Ascending aorta (tissue), 2 donors: ENCODE data around the gene C5orf58. TPM values are rescaled to one million over a fixed set of nuclear protein-coding genes. Genes with fewer than 3 reads are reported as not detected.
"Not testable (repeated sequence)": the region's sequence is repeated elsewhere in the genome, so short reads cannot be mapped to it uniquely, and the experiment has no call there.

ENCODE experiments used
- DNase-seq, 2 donors: peaks; one replicate each; pipeline ENCODE4 v3.0.0-alpha.2; 2019; ENCODE audit warnings: low spot score in 2 of 2
- H3K27ac ChIP-seq, 2 donors: fragments of 200-600 bp; sonication (generic); one replicate each; pipeline ENCODE4 v1.5.1; 2016 to 2017; ENCODE audit warnings: mild to moderate bottlenecking in 1 of 2
- H3K27me3 ChIP-seq: fragments of 200-600 bp; sonication (generic); one replicate; pipeline ENCODE4 v1.5.1; 2017
- H3K36me3 ChIP-seq, 2 donors: fragments of 200-600 bp; sonication (generic); one replicate each; pipeline ENCODE4 v1.5.1; 2016
- H3K4me1 ChIP-seq, 2 donors: fragments of 200-600 bp; sonication (generic); one replicate each; pipeline ENCODE4 v1.5.1; 2016 to 2017; ENCODE audit warnings: mild to moderate bottlenecking in 1 of 2
- H3K4me3 ChIP-seq, 2 donors: fragments of 200-600 bp; sonication (generic); one replicate each; pipeline ENCODE4 v1.5.1; 2016 to 2017; ENCODE audit warnings: mild to moderate bottlenecking in 1 of 2
- H3K9me3 ChIP-seq, 2 donors: fragments of 200-600 bp; sonication (generic); one replicate each; pipeline ENCODE4 v1.5.1; 2016
- CTCF ChIP-seq, 3 experiments: fragments of 200-600 bp in 2 of 3; fragments of 450-650 bp in 1 of 3; sonication (generic) in 2 of 3; IDR thresholded peaks; one replicate each; pipeline ENCODE4 v1.5.1; 2016 to 2019; ENCODE audit warnings: antibody characterized with exemption in 3 of 3, mild to moderate bottlenecking in 1 of 3, moderate library complexity in 1 of 3
- intact Hi-C: fragments of 100-400 bp; cut with DNase I; formaldehyde crosslinking; loops from one replicate; pipeline ENCODE4 v1.15.1; 2023
- total RNA-seq: library from RNA; depleted of rRNA; stranded (reverse); fragments of >200 nt; gene quantifications from one replicate; pipeline ENCODE4 v1.1.0, GENCODE V29; 2016

C5orf58 gene
- total RNA-seq, 1 donor from 2014 or later = not detected

- H3K27ac ChIP-seq = no peak overlapping the region
- DNase-seq = no peak
- intact Hi-C loops = no loop called here
- no peaks in the 10 kb centered on the region for H3K36me3 ChIP-seq
- H3K4me3 ChIP-seq = no peak overlapping the region
- H3K9me3 ChIP-seq = no peaks in the 10 kb centered on the region
- TF ChIP-seq CTCF (IDR thresholded peaks at IDR 0.05) = no peak
- H3K27me3 ChIP-seq = no peaks in the 10 kb centered on the region
- no peaks in the 10 kb centered on the region for H3K4me1 ChIP-seq
These were observed 13.5 kb downstream of the C5orf58 start for GRCh38 chr5:170246126-170246870.

- intact Hi-C loops = no loop called here
- H3K4me1 ChIP-seq = no peaks in the 10 kb centered on the region
- no peak for DNase-seq
- H3K4me3 ChIP-seq = no peak overlapping the region
- H3K36me3 ChIP-seq = no peaks in the 10 kb centered on the region
- no peaks in the 10 kb centered on the region for H3K9me3 ChIP-seq
- no peak overlapping the region for H3K27ac ChIP-seq
- no peaks in the 10 kb centered on the region for H3K27me3 ChIP-seq
- no peak for TF ChIP-seq CTCF (IDR thresholded peaks at IDR 0.05)
These were observed 14.6 kb downstream of the C5orf58 start for GRCh38 chr5:170247363-170247762.

- intact Hi-C loops = no loop called here
- Histone ChIP-seq H3K4me1 (no peaks in the 10 kb centered on the region), H3K36me3 (no peaks in the 10 kb centered on the region), H3K27ac (no peak overlapping the region), H3K9me3 (no peaks in the 10 kb centered on the region), H3K4me3 (no peak overlapping the region), H3K27me3 (no peaks in the 10 kb centered on the region)
- no peak for DNase-seq
- no peak for TF ChIP-seq CTCF (IDR thresholded peaks at IDR 0.05)
These were observed 15.6 kb downstream of the C5orf58 start for GRCh38 chr5:170248172-170248930.

GRCh38 chr5:170248931-170249227 is 16.1 kb downstream of the C5orf58 start:
- H3K36me3 ChIP-seq, intact Hi-C loops, H3K27ac ChIP-seq, DNase-seq, H3K27me3 ChIP-seq, H3K4me1 ChIP-seq, H3K9me3 ChIP-seq, H3K4me3 ChIP-seq: not testable (repeated sequence)

GRCh38 chr5:170249355-170249754 is 16.6 kb downstream of the C5orf58 start:
- H3K27ac ChIP-seq = no peak overlapping the region
- H3K4me3 ChIP-seq = no peak overlapping the region
- no peak for DNase-seq
- TF ChIP-seq CTCF (IDR thresholded peaks at IDR 0.05) = no peak
- H3K4me1 ChIP-seq = no peaks in the 10 kb centered on the region
- H3K27me3 ChIP-seq = no peaks in the 10 kb centered on the region
- H3K36me3 ChIP-seq = no peaks in the 10 kb centered on the region
- H3K9me3 ChIP-seq = no peaks in the 10 kb centered on the region
- intact Hi-C loops = no loop called here

GRCh38 chr5:170250810-170251317 is 18.1 kb downstream of the C5orf58 start:
- no peak for DNase-seq
- no peak for TF ChIP-seq CTCF (IDR thresholded peaks at IDR 0.05)
- Histone ChIP-seq H3K4me3 (no peak overlapping the region), H3K27ac (no peak overlapping the region), H3K4me1 (no peaks in the 10 kb centered on the region), H3K9me3 (no peaks in the 10 kb centered on the region), H3K36me3 (no peaks in the 10 kb centered on the region), H3K27me3 (no peaks in the 10 kb centered on the region)
- intact Hi-C loops = no loop called here
